ENCODE data around the gene CASS4. TPM values are rescaled to one million over a fixed set of nuclear protein-coding genes. Genes with fewer than 3 reads are reported as not detected.

Gene CASS4
- total RNA-seq, 1 experiment from 2014 or later = 0.28 TPM

DNA sequence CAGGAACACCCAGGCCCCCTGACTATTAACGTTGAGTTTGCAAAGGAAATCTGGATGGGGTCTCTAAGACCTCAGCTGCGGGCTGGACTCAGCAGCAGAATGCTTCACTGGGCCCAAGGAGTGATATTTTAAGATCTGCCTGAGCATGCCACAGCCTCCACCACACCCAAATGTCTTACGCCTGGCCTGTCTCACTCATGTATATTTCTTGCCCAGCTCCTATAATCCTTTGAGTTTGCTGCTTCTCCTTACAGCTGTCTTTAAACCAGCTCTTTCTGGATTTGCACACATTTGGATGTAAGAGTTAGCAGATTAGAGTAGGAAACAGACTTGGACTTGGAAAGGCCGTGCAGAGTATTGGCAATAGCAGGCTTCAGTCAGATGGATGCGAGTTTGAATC, 16.4 kb downstream of the CASS4 start:
- Histone ChIP-seq H3K36me3 (ENCODE audit: insufficient read depth, low read length, poor library complexity, severe bottlenecking) (no peaks in the 10 kb centered on the region), H3K27me3 (replicated peaks; ENCODE audit: insufficient read depth, low read depth, low read length, poor library complexity) (no peaks in the 10 kb centered on the region), H3K27ac (ENCODE audit: low read depth, low read length, poor library complexity, severe bottlenecking) (no peak overlapping the region), H3K4me1 (ENCODE audit: insufficient read depth, low read length, poor library complexity, severe bottlenecking) (no peaks in the 10 kb centered on the region), H3K4me3 (ENCODE audit: low read depth, low read length, poor library complexity, severe bottlenecking) (no peak overlapping the region), H3K9me3 (ENCODE audit: low read depth, low read length, poor library complexity, severe bottlenecking) (no peaks in the 10 kb centered on the region)
- ChIA-PET CTCF (no interaction called here), POLR2A (ENCODE audit: low non-redundant PET) (no interaction called here)
- DNase-seq (ENCODE audit: low spot score) = no peak
- intact Hi-C loops (cut with micrococcal nuclease; ENCODE audit: unreplicated experiment) = no loop called here
- TF ChIP-seq CTCF (conservative IDR thresholded peaks at IDR 0.05; ENCODE audit: low read depth, low read length) (no peak), EZH2 (IDR thresholded peaks at IDR 0.05; ENCODE audit: borderline replicate concordance, low read depth, low read length, poor library complexity, severe bottlenecking) (no peak)
- no TSS peak for BruUV-seq (replicated peaks)

- POLR2A ChIA-PET (ENCODE audit: low non-redundant PET) = no interaction called here
- no peaks in the 10 kb centered on the region for H3K27me3 ChIP-seq (replicated peaks; ENCODE audit: insufficient read depth, low read depth, low read length, poor library complexity)
- TF ChIP-seq EZH2 (IDR thresholded peaks at IDR 0.05; ENCODE audit: borderline replicate concordance, low read depth, low read length, poor library complexity, severe bottlenecking) = no peak
- no peak for TF ChIP-seq CTCF (conservative IDR thresholded peaks at IDR 0.05; ENCODE audit: low read depth, low read length)
- no peaks in the 10 kb centered on the region for H3K36me3 ChIP-seq (ENCODE audit: insufficient read depth, low read length, poor library complexity, severe bottlenecking)
- no peaks in the 10 kb centered on the region for H3K9me3 ChIP-seq (ENCODE audit: low read depth, low read length, poor library complexity, severe bottlenecking)
- no peak overlapping the region for H3K4me3 ChIP-seq (ENCODE audit: low read depth, low read length, poor library complexity, severe bottlenecking)
- no peak overlapping the region for H3K27ac ChIP-seq (ENCODE audit: low read depth, low read length, poor library complexity, severe bottlenecking)
- BruUV-seq (replicated peaks) = no TSS peak
- CTCF ChIA-PET = no interaction called here
- no peaks in the 10 kb centered on the region for H3K4me1 ChIP-seq (ENCODE audit: insufficient read depth, low read length, poor library complexity, severe bottlenecking)
- no peak for DNase-seq (ENCODE audit: low spot score)
- intact Hi-C loops (cut with micrococcal nuclease; ENCODE audit: unreplicated experiment) = no loop called here
These were observed 16.8 kb downstream of the CASS4 start for GRCh38 chr20:56428881-56429280.

DNA sequence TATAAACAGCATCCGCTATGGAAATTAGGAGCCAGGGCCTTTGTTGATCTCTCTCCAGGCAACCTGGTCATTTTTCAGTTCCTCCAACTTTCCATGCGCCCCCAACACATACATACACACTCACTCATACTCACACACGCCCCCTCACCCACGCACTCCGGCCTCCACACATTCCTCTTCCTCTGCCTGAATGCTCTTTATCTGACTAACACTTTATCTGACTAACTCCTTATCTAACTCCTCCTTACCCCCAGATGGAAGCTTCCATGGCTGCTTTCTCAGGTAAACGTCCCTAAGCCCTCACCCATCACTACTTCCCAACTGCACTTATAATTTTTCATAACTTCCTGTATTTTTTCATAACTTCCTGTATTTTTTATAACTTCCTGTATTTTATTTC, 17.4 kb downstream of the CASS4 start:
- POLR2A ChIA-PET (ENCODE audit: low non-redundant PET) = no interaction called here
- no TSS peak for BruUV-seq (replicated peaks)
- Histone ChIP-seq H3K27me3 (replicated peaks; ENCODE audit: insufficient read depth, low read depth, low read length, poor library complexity) (no peaks in the 10 kb centered on the region), H3K4me3 (ENCODE audit: low read depth, low read length, poor library complexity, severe bottlenecking) (no peak overlapping the region), H3K36me3 (ENCODE audit: insufficient read depth, low read length, poor library complexity, severe bottlenecking) (no peaks in the 10 kb centered on the region), H3K27ac (ENCODE audit: low read depth, low read length, poor library complexity, severe bottlenecking) (no peak overlapping the region), H3K4me1 (ENCODE audit: insufficient read depth, low read length, poor library complexity, severe bottlenecking) (no peaks in the 10 kb centered on the region), H3K9me3 (ENCODE audit: low read depth, low read length, poor library complexity, severe bottlenecking) (no peaks in the 10 kb centered on the region)
- no peak for TF ChIP-seq CTCF (conservative IDR thresholded peaks at IDR 0.05; ENCODE audit: low read depth, low read length)
- no peak for TF ChIP-seq EZH2 (IDR thresholded peaks at IDR 0.05; ENCODE audit: borderline replicate concordance, low read depth, low read length, poor library complexity, severe bottlenecking)
- CTCF ChIA-PET = no interaction called here
- DNase-seq (ENCODE audit: low spot score) = no peak
- intact Hi-C loops (cut with micrococcal nuclease; ENCODE audit: unreplicated experiment) = no loop called here
